ENCODE measurements around the gene CALHM6.

The CALHM6 gene

DNA sequence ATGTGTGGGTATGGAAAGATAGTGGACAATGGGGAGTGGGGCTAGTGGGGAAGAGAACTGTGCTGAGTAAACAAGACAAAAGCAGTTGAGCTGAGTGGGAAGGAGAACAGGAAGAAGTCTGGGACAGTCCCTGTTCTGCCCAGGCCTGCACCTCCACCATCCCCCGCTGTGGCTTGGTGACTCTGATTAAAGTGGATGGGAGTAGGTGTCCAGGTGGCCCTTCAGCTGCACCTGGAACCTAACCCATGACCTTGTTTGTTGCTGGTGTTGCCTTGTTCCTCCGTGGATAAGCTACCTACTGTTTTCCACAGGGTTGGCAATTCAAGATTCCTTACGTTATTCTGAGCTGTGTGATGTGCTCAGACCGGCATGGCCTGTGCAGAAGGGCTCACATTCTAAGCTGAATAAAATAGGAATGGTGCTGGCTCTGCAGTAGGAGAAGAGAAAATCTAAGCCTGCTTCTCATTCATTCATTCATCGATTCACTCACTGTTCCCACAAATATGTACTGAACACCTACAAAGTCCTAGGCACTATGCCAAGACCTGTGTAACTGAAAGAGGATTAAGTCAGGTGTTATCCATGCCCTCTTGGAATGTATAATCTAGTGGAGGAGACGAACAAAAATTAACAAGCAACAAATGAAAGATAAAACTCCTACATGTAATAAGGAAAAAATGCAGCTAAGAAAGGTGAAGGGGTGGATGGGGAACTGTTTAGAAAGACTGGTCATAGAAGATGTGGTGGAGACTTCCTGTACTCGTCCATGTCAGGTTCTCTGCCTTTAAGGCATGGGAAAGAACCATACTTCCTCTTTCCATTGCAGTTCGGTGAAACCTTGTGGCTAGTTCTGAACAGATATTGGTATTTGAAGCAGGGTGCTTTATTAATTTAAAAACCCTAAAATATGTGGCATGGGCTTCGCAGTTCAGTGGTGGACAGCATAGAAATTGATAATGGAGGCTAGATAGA, 10.1 kb upstream of the CALHM6 start:
- no peak for DNase-seq
- no peaks in the 10 kb centered on the region for H3K36me3 ChIP-seq (replicated peaks)
- no peak overlapping the region for H3K27ac ChIP-seq
- no peaks in the 10 kb centered on the region for H3K27me3 ChIP-seq (replicated peaks)
- in situ Hi-C loops (cut with HindIII; ENCODE audit: low pct_ligation_motif_present, low sequenced_read_pairs): no loop called here
- TF ChIP-seq, protein P1, sequence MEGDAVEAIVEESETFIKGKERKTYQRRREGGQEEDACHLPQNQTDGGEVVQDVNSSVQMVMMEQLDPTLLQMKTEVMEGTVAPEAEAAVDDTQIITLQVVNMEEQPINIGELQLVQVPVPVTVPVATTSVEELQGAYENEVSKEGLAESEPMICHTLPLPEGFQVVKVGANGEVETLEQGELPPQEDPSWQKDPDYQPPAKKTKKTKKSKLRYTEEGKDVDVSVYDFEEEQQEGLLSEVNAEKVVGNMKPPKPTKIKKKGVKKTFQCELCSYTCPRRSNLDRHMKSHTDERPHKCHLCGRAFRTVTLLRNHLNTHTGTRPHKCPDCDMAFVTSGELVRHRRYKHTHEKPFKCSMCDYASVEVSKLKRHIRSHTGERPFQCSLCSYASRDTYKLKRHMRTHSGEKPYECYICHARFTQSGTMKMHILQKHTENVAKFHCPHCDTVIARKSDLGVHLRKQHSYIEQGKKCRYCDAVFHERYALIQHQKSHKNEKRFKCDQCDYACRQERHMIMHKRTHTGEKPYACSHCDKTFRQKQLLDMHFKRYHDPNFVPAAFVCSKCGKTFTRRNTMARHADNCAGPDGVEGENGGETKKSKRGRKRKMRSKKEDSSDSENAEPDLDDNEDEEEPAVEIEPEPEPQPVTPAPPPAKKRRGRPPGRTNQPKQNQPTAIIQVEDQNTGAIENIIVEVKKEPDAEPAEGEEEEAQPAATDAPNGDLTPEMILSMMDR (IDR thresholded peaks at IDR 0.05; ENCODE audit: low read depth, low read length, missing control alignments): no peak
- no peak overlapping the region for H3K4me3 ChIP-seq (ENCODE audit: low read depth, low read length)

DNA sequence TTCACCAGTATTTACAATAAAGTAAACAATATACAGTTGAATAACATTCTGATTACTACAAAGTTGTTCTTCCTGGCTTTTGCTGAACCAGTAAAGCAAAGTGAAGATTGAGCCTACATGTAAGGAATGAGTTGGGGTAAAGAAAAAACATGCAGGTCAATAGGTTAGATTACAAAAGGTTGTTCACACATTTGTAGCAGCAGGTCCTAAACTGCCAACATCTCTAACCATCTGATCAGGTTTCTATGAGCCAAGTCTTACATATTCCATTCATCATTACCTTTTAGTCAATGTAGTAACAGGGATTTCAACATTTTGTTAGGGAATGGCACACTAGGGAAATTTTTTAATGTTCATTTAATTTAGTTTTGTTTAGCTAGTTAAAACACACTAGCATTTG, 9.3 kb upstream of the CALHM6 start:
- Histone ChIP-seq H3K4me3 (ENCODE audit: low read depth, low read length) (no peak overlapping the region), H3K27me3 (replicated peaks) (no peaks in the 10 kb centered on the region), H3K36me3 (replicated peaks) (no peaks in the 10 kb centered on the region), H3K27ac (no peak overlapping the region)
- in situ Hi-C loops (cut with HindIII; ENCODE audit: low pct_ligation_motif_present, low sequenced_read_pairs): no loop called here
- DNase-seq: no peak
- TF ChIP-seq, protein P1 (IDR thresholded peaks at IDR 0.05; ENCODE audit: low read depth, low read length, missing control alignments): no peak

DNA sequence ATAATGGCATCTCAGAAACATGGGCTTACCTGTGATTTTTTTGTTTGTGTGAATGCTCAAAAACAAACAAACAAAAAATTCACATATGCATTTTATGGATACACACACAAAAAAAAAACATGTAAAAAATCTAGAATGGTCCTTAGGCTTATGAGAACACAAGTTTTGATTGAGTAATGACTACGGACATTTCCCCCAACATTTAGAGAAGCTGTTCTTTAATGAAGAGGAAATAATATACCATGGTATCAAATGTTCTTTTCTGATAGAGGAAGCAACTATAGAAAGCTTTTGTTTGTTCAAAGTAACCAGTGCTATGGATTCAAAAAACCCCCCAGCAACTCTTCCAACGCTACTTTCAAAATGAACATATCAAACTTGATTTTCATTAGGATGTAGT, 8.6 kb upstream of the CALHM6 start:
- H3K4me3 ChIP-seq (ENCODE audit: low read depth, low read length): no peak overlapping the region
- no peak overlapping the region for H3K27ac ChIP-seq
- H3K36me3 ChIP-seq (replicated peaks): no peaks in the 10 kb centered on the region
- in situ Hi-C loops (cut with HindIII; ENCODE audit: low pct_ligation_motif_present, low sequenced_read_pairs): no loop called here
- H3K27me3 ChIP-seq (replicated peaks): no peaks in the 10 kb centered on the region
- TF ChIP-seq, protein P1 (IDR thresholded peaks at IDR 0.05; ENCODE audit: low read depth, low read length, missing control alignments): no peak
- DNase-seq: no peak

DNA sequence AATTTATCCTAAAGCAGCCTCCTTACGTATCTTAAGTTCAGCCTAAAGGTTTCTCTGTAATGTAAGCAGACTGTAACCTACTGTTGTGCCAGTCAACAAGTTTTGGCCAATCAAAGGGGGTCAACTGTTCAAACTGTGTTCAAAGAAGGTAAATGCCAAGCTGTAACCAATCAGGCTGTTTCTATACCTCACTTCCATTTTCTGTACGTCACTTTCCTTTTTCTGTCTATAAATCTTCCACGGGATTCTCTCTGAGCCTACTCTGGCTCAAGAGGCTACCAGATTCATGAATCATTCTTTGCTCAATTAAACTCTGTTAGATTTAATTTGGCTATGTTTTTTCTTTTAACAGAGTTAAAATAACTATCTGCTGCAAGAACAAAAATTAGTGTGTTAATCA, 5.1 kb upstream of the CALHM6 start:
- TF ChIP-seq, protein P1 (IDR thresholded peaks at IDR 0.05; ENCODE audit: low read depth, low read length, missing control alignments): no peak
- no peak for DNase-seq
- Histone ChIP-seq H3K27me3 (replicated peaks) (no peaks in the 10 kb centered on the region), H3K27ac (no peak overlapping the region), H3K36me3 (replicated peaks) (no peaks in the 10 kb centered on the region), H3K4me3 (ENCODE audit: low read depth, low read length) (no peak overlapping the region)
- in situ Hi-C loops (cut with HindIII; ENCODE audit: low pct_ligation_motif_present, low sequenced_read_pairs): no loop called here

DNA sequence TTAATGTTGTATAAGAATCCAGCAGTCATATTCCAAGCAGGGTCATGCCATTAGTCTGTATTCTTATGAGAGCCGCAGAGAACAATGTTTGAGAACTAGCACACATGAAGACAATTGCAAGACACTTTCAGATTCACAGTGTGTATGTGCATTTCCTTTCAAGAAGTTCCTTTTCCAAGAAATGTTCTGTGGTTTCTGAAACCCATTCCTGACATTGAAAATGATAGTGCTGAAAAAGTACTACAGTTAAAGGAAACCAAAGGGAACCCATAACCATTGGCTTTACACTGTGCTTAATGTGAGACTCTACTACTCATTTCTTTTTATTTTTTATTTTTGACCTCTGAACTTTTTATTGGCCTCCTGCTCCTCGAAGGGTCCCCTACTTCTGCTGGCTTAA, 4.2 kb upstream of the CALHM6 start:
- H3K27ac ChIP-seq: no peak overlapping the region
- no peak overlapping the region for H3K4me3 ChIP-seq (ENCODE audit: low read depth, low read length)
- in situ Hi-C loops (cut with HindIII; ENCODE audit: low pct_ligation_motif_present, low sequenced_read_pairs): no loop called here
- no peak for DNase-seq
- TF ChIP-seq, protein P1 (IDR thresholded peaks at IDR 0.05; ENCODE audit: low read depth, low read length, missing control alignments): no peak
- H3K27me3 ChIP-seq (replicated peaks): no peaks in the 10 kb centered on the region
- no peaks in the 10 kb centered on the region for H3K36me3 ChIP-seq (replicated peaks)
